Brain pericyte (primary cell): Measurements from ENCODE around the gene RIPOR2.
"Not testable (repeated sequence)": the region's sequence is repeated elsewhere in the genome, so short reads cannot be mapped to it uniquely, and the experiment has no call there.

Experiments used
- DNase-seq: peaks from one replicate; pipeline ENCODE4 v3.0.0-alpha.2; 2012; ENCODE audit warnings: low read depth, low spot score

Gene RIPOR2

DNA sequence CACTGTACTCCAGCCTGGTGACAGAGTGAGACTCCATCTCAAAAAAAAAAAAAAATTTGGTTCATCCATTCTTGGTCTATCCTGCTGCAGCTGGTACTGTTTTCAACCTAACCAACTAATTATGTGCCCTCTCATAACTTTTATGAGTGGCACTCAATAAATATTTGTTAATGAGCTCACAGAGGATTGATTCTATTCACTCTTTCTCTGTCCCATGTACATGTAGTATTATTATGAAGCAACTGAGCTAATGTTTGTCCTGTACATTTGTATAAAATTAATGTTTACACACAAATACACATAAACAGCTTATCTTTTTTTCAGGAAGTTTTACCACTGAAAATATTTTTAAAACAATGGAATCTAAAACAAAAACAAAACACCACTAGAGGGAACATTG is 10.1 kb downstream of the RIPOR2 start:
- DNase-seq = no peak

DNA sequence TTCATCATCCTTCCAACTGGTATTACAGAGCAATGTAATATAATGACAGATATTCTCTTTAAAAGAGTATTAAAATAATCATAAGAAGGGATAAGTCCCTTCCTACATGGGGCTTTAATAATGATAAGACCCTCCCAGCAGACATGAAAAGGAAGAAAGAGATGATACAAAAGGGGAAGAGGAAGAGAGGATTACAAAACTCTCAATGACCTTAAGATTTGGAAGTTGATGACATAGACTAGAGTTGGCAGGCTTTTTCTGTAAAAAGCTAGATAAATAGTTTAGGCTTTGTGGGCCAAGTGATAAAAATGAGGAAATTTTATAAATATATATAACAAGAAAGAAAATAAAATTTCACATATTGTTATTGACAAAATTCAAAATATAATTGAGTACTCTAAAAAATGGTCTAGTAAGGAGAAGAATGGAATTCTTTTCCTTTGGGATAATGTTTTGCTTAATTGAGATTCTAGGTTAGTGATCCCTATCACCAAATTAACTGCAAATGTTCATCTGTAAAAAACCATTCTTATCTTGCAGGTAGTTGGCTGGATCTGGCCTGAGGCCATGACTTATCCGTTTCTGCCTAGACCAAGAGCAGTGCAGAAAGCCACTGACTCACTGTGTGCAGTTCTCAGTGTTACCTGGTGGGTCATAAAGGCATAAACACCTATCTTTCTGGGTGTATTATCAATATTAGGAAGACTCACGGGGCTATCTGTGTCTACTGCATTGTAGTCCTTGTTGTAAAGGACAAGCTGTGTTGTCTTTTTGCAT is 11.0 kb downstream of the RIPOR2 start:
- DNase-seq = no peak

- DNase-seq = no peak
These were observed 11.8 kb downstream of the RIPOR2 start for GRCh38 chr6:24923885-24924401.

DNA sequence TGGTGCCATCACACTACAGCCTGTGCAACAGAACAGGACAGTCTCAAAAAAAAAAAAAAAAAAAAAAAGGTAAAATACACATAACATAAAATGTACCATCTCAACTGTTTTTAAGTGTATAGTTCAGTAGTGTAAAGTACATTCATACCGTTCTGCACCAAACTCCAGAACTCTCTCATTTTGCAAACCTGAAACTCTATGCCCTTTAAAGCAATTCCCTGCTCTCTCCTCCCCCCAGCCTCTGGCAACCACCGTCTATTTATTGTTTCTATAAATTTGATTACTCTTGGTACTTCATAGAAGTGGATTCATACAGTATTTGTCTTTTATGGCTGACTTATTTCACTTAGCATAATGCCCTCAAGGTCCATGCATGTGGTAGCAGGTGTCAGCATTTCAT is 12.9 kb downstream of the RIPOR2 start:
- DNase-seq = no peak

GRCh38 chr6:24922170-24922569 is 13.6 kb downstream of the RIPOR2 start:
- DNase-seq = no peak

DNA sequence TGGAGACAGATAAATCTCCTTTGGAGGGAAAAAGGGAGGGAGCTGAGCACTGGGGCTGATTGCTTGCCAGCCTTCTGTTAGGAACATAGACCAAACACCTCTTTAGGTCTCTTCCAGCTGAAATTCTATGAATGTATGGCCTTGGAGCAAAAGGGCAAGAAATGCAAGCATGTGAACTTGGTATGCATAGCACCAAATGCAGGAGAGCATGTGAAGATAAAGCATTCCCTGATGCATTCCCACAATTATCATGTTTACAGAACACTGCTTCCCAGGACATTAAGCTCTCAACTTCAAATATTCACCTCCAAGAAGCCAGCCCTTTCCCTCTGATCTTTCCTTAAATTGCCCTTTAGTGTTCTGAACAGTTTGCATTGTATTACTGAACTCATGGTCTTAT is 15.6 kb downstream of the RIPOR2 start:
- no peak for DNase-seq

DNA sequence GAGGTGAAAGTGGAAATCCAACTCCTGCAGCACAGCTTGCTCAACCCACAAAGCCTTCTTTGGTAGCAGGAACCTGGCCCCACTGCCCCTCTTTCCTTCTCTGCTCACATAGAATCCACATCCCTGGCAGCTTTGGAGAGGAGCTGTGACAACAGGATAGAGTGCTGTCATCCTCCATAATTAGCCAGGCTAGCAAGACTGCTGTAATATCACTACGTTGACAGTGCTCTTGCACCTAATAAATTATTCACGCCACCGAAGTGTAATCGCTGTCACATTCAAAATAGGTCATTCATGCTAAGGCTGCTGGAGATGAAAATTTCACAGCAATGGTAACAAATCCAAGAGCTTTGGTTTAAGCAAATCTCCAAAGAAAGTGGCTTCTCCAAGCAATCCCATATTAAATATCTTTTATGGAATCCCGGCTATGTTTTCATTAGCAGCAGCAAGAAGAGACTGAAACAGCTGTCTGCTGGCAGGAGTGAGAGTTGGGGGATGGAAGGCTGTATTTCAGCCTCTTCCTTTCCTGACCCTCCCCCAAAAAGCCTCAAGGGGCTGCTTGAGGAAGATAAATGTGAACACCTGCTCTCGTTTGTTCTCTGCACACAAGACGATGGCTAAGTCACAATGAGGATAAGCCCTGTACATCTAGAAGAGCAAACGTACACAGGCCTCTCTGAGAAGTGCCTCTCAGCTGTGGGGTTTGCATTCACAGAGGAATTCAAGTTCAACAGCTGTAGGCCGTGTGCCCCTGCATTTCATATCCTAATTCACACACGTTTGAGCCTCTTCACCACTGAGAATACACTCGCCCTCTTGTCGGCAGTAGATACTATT is 16.5 kb downstream of the RIPOR2 start:
- DNase-seq = no peak

- DNase-seq = no peak
These were observed 17.1 kb downstream of the RIPOR2 start for GRCh38 chr6:24918641-24919055.

DNA sequence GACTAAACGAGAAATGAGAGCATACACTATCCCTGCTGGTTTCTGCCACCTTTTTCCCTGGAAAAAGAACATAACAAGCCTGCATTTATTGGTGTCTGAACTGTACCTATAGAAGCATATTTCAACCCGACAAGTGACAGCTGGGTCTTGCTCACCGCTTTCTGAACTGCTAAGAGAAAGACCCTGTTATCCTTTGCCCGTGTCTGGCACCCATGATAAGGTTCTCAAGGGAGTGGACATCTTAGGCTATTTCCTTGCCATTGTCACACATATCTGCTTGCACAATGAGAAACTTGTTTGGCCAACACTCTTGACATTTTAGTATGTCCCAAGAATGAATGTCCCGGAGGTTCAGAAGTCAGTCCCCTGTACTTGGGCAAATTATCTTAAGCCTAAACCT is 19.3 kb downstream of the RIPOR2 start:
- no peak for DNase-seq

DNA sequence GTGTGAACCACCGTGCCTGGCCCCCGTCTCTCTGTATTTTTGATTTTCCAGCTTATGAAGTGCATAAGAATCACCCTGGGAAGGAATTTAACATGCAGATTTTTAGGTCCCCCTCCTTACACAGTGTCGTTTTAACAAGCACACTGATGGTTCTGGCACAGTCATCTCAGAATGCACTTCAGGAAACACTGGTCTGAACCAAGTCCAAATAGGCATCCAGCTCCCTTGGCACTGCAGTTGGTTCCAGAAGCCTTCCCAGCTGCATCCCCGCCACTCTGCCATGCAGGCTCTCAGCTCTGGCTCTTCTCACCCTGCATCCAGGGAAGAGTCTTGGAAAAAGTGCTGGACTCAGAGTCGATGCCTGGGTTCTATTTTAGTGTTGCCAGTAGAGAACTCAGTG is 20.1 kb downstream of the RIPOR2 start:
- DNase-seq = no peak

DNA sequence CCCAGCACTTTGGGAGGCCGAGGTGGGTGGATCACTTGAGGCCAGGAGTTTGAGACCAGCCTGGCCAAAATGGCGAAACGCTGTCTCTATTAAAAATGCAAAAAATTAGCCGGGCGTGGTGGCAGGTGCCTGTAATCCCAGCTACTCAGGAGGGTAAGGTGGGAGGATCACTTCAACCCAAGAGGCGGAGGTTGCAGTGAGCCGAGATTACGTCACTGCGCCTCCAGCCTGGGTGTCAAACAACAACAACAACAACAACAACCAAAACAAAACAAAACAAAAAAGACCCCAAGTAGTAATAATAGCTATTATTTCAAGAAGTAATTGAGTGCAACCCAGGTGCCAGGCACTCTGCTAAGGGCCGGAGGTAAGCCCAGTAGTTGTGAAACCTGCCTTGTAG is 21.7 kb downstream of the RIPOR2 start:
- DNase-seq = not testable (repeated sequence)

GRCh38 chr6:24911796-24912382 is 23.9 kb downstream of the RIPOR2 start:
- DNase-seq = no peak

DNA sequence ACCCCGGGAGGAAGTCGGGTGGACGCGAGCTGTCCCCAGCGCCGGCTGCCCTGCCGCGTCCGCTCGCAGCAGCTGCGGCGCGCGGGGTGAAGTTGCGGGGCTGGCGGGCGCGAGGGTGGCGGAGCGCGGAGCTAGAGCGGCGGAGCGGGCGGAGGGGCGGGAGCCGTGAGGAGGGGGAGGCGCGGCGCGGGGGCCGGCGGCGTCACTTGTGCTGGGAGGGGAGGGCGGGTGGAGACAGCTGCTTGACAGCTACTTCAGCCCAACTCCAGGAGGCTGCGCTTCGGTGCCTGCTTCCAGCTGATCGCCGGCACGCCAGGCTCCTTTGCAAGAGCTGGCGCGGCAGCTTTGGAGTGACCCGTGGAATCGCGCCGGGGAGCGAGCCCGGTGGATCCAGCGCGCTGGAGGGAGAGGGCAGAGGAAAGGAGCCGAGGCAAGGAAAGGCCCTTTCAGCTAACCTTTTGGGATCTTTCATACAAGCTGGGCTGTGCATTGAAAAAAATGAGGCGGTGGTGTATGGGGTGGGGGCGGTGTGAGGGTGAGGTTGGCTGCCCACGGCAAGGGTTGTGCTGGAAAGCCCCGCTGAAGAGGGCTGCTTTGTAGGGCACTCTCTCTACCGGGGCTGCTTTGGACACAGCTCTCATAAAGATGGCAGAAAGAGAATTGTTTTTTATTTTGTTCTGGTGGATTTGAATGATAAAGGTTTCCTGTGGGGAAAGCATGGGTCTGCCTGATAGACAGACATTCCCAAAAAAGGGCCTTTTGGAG is 24.6 kb downstream of the RIPOR2 start:
- DNase-seq = no peak

- DNase-seq = no peak
These were observed 25.3 kb downstream of the RIPOR2 start for GRCh38 chr6:24910331-24910960.

DNA sequence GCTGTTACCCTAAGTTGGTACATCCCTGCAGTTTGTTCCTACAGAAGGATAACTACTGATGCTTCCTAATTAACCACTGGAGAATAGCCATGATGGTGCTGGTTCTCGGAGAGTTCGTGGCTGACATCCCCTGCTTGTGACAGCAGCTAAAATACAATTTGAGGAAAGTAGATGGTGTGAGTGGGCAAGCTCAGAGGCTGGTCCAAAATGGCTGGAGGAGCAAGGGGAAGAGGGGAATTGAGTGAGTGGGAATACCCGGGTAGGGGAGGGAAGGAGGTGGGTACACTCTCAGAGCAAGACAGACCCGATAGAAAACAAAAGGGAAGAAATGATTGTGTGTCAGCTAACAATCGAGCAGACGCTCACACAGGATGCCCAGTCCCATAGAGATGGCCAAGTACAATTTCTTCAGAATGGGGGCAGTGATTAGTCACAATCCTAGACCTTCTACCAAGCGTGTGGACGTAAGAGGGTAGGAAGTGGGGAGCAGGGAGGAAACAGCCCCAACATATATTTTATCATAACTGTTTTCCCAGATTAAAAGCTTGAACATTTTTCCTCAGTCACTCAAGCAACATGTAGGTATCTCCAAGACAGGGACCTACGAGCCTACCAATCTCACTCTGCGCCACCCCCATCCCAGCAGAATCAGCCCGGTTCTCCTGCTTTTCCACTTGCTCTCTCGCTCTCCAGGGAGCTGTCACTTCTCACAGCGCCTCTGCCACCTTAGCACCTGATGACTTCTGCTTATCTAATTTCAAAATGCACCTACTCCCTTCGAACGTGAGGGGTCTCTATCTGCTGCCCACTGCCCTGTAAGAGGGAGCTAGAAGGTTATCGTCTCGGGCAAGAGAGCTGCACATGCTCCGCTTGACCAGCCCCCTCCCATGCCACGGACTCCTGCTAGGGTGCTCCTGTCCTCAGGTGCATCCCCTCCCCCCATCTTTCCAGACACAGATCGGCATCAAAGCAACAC is 26.2 kb downstream of the RIPOR2 start:
- no peak for DNase-seq

DNA sequence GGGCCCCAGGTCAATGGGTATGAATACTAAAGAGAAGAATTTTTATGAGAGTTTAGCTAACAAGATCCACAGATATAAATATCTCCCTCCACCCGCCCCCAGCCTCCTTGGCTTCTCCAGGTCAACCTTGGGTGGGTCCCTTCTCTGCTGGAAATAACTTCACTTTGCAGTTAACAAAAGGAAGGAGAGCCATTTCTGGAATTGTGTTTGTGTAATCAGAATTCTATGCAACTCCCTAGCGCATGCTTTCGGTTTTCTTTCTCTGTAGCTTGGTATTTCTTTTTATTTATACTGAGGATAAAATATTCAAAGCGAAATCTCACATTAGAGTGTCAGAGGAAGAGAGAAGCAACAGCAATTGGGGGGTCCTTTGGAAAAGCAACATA is 27.1 kb downstream of the RIPOR2 start:
- no peak for DNase-seq

DNA sequence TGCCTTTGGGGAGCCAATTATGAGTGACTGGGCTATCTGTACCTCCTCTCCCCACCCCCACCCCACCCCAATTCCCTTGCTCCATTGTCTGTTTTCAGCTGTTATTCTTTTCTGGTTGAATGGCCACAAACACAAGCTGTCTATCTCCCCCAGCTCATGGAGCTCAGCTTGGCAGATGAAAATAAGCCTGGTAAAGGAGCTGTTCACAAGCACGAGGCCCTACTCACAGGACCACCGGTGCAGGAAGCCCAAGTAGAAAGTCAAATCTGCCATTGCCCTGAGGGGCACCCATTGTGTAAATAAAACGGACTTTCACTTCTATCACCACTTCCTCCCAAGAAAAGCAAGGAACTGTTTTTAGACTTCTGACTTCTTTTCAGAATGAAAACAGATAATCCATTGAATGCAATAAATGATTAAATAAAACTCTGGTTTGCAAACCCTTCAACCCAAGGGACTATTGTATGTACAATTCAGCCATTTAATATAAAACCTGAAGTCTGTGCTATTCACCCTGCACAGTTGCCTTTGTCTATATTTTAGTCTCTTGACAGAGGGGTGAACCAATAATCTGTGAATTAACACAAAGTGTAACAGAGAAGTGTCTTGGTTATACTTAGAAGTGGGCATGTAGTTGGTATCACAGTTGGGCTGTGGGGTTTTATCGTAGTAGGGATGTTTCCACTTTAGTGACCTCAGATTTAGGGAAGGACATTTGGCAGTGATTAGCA is 27.7 kb downstream of the RIPOR2 start:
- no peak for DNase-seq

DNA sequence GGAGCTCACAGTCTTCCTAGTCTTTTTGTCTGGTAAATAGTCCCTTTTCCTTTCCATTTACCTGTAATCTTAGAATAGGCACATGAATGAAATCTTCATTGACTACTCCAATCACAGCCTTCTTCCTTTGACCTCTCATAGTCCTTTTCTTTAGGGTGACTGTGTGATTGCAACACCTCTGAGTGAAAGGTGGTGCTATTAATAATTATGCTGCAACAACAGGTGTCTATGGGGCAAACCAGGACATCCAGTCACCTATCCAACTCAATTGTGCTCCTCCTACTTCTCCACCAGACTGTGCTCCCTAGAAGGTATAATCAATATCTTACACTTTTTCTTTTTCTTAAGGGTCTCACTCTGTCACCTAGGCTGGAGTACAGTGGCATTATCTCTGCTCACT is 29.4 kb downstream of the RIPOR2 start:
- no peak for DNase-seq

DNA sequence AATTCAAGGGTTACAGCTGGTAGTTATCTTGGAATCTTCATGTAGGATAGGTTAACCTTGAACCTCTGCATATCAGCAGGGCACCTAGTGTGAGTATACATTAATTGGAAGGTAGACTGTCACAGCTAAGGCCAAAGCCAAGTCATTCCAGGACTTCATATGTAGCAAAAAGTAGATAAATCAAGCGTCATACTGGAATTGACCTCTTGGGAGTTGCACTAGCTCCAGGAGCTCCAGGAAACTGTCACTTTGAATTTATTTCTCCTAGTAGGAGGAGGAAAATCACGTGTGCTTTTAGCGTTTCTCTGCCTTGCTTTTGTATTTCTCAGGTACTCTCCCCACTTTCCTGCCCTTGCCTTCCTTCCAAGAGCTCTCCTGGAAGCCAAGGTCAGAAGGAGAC is 30.3 kb downstream of the RIPOR2 start:
- DNase-seq = no peak
